Loucy (cell line): Measurements from ENCODE around the gene C22orf23.
A peak's percentile ranks its signal among the peaks of the same experiment; 100 is the strongest.

ENCODE experiments used
- H2AFZ ChIP-seq: fragments of 200-600 bp; sonication (generic); 2 replicates; pipeline ENCODE4 v1.6.0; 2016; ENCODE audit warnings: antibody characterized with exemption, mild to moderate bottlenecking, low read length, moderate library complexity
- H3F3A ChIP-seq: fragments of 200-600 bp; 2 replicates; pipeline ENCODE4 v1.6.0; 2016; ENCODE audit warnings: antibody characterized with exemption, low read depth, mild to moderate bottlenecking
- H3K27me3 ChIP-seq: fragments of 200-600 bp; sonication (generic); 2 replicates; pipeline ENCODE4 v1.6.1; 2014; ENCODE audit warnings: low read length, mild to moderate bottlenecking; ENCODE audit not compliant: insufficient read depth, poor library complexity, severe bottlenecking
- H3K36me3 ChIP-seq: fragments of 200-600 bp; sonication (generic); 2 replicates; pipeline ENCODE4 v1.6.1; 2016; ENCODE audit warnings: low read length; ENCODE audit not compliant: insufficient read depth
- H3K4me1 ChIP-seq: fragments of 200-600 bp; sonication (generic); 2 replicates; pipeline ENCODE4 v1.5.1; 2014; ENCODE audit warnings: low read length, mild to moderate bottlenecking; ENCODE audit not compliant: insufficient read depth, poor library complexity, severe bottlenecking
- H3K4me2 ChIP-seq: fragments of 200-600 bp; sonication (generic); 2 replicates; pipeline ENCODE4 v1.6.0; 2014; ENCODE audit warnings: antibody characterized with exemption, low read length, low read depth, mild to moderate bottlenecking; ENCODE audit not compliant: poor library complexity, severe bottlenecking
- H3K4me3 ChIP-seq: fragments of 200-600 bp; sonication (generic); 2 replicates; pipeline ENCODE4 v1.5.1; 2014; ENCODE audit warnings: low read length, mild to moderate bottlenecking, mixed read lengths; ENCODE audit not compliant: poor library complexity, severe bottlenecking
- H3K79me2 ChIP-seq: fragments of 200-600 bp; sonication (generic); 2 replicates; pipeline ENCODE4 v1.6.1; 2014; ENCODE audit warnings: low read length; ENCODE audit not compliant: insufficient read depth
- H3K9ac ChIP-seq: fragments of 200-600 bp; sonication (generic); 2 replicates; pipeline ENCODE4 v1.6.0; 2014; ENCODE audit warnings: mild to moderate bottlenecking, low read depth, low read length, moderate library complexity; ENCODE audit not compliant: poor library complexity, severe bottlenecking
- H3K9me2 ChIP-seq: fragments of 200-600 bp; sonication (generic); replicated peaks from 2 replicates; pipeline ENCODE4 v1.6.1; 2016; ENCODE audit warnings: low read depth, low read length, mixed read lengths
- H3K9me3 ChIP-seq: fragments of 200-600 bp; sonication (generic); 2 replicates; pipeline ENCODE4 v1.6.1; 2014; ENCODE audit warnings: mild to moderate bottlenecking, antibody characterized with exemption, low read length, low read depth; ENCODE audit not compliant: insufficient read depth
- H4K20me1 ChIP-seq: fragments of 200-600 bp; sonication (generic); 2 replicates; pipeline ENCODE4 v1.6.0; 2014; ENCODE audit warnings: antibody characterized with exemption, low read length, mild to moderate bottlenecking; ENCODE audit not compliant: insufficient read depth, poor library complexity, severe bottlenecking
- CTCF ChIP-seq: fragments of 200-600 bp; sonication (generic); conservative IDR thresholded peaks from 2 replicates; pipeline ENCODE4 v1.5.1; 2014; ENCODE audit warnings: mild to moderate bottlenecking, antibody characterized with exemption, low read length
- EZH2phosphoT487 ChIP-seq: fragments of 200-600 bp; IDR thresholded peaks from 2 replicates; pipeline ENCODE4 v1.6.1; 2018; ENCODE audit warnings: antibody characterized with exemption, mild to moderate bottlenecking, moderate library complexity, borderline replicate concordance

Gene C22orf23

DNA sequence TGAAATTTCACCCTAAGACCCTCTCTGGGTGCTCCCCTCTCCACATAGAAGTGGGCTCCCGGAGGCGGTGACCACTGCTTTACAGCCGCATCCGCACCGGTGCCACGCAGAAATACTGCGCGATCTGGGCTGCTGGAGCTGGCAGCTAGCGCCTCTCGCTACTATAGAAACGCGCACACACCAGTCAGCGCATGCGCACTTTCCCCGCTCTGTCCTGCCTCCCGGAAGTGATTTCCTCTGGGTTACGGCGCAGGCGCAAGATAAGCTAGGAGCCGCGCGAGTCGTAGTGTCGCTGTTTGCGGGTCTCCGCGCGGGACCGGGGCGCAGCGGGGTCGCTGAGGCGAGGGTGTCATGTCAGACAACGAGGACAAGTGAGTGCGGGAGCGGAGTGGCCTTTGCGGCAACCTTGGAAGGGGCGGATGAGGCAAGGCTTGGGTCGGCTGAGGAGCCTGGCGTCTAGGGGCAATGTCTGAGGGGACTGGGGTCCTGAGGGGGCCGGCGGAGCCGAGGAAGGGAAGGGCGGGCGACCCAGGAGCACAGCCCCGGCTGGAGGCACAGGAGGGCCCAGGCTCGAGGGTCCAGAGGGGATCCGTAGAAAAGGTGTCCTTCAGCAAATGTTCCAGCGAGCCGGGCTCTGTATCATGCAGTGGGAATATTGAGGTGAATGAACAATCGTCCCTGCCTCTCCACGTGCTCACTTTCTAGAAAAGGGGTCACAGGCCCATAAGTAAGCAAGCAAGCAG is at the start of gene C22orf23, which contains the start of gene POLR2F:
C22orf23 (minus strand) TSS at position 165 of the 743 bp plus-strand sequence. CDS start 452 bp downstream, outside the sequence.
POLR2F (plus strand) TSS at position 263 of the 743 bp plus-strand sequence; CDS start at position 352, 89 bp downstream.
- TF ChIP-seq EZH2phosphoT487 (no peak), CTCF (no peak)
- peak within 1 kb of the TSS; percentile 87 for H3K9ac ChIP-seq
- no peaks in the 10 kb centered on the region for H3K27me3 ChIP-seq
- H3K4me1 ChIP-seq: peaks cover 18% of the 10 kb centered on the region
- no peaks in the 10 kb centered on the region for H3K9me3 ChIP-seq
- peaks cover 26% of the 10 kb centered on the region for H3K79me2 ChIP-seq
- H2AFZ ChIP-seq: peak within 1 kb of the TSS; percentile 90
- H3K4me3 ChIP-seq: peak within 1 kb of the TSS; percentile 85
- H3F3A ChIP-seq: no peaks in the 10 kb centered on the region
- H4K20me1 ChIP-seq: peaks cover 7% of the 10 kb centered on the region
- H3K36me3 ChIP-seq: peaks cover 6% of the 10 kb centered on the region; the same call in 1 of the 2 replicates
- H3K4me2 ChIP-seq: peak within 1 kb of the TSS; percentile 87
- no peaks in the 10 kb centered on the region for H3K9me2 ChIP-seq

DNA sequence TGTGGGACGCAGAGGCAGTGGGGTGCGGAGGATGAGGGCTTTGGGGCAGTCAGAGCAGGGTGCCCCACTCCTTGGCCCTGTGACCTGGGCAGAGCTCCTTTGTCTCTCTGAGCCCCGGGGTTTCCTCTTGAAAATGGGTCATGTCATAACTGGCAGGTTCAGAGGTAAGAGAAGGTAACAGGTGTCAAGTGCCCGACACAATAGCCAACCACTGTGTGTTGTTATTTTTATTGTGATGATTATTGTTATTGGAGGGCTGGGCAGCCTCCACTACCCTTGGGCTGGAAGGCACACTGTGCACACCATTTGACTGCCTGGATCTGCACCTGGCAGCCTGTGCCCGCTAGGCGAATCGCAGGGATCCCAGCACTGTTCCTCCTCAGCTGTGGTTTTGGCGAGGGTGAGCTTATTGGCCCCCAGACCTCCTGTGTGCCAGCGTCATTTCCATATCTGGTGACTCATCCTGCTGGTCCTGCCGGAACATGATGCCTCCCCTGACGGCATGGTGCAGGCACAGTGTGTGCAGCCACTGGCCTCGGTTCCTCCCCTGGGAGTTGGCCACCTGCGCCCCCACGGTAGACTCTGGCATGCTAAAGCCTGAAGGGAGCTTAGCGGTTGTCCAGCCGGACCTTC is 46.4 kb upstream of the C22orf23 start:
- Histone ChIP-seq H3K4me2 (no peak overlapping the region), H4K20me1 (no peaks in the 10 kb centered on the region), H3K9me2 (no peaks in the 10 kb centered on the region), H3F3A (no peaks in the 10 kb centered on the region), H3K4me1 (peaks cover 36% of the 10 kb centered on the region), H3K79me2 (no peaks in the 10 kb centered on the region), H3K27me3 (no peaks in the 10 kb centered on the region), H3K4me3 (no peak overlapping the region), H2AFZ (no peak overlapping the region), H3K9me3 (no peaks in the 10 kb centered on the region), H3K9ac (no peak overlapping the region), H3K36me3 (no peaks in the 10 kb centered on the region)
- TF ChIP-seq CTCF (no peak), EZH2phosphoT487 (no peak)

- Histone ChIP-seq H3K9me2 (no peaks in the 10 kb centered on the region), H3K79me2 (no peaks in the 10 kb centered on the region), H3K9ac (no peak overlapping the region), H3K4me2 (no peak overlapping the region), H3K9me3 (no peaks in the 10 kb centered on the region), H3K27me3 (no peaks in the 10 kb centered on the region), H4K20me1 (no peaks in the 10 kb centered on the region), H3K4me3 (no peak overlapping the region), H3K4me1 (peaks cover 34% of the 10 kb centered on the region), H2AFZ (no peak overlapping the region), H3K36me3 (no peaks in the 10 kb centered on the region), H3F3A (no peaks in the 10 kb centered on the region; the same call in 1 of the 2 replicates)
- TF ChIP-seq CTCF (no peak), EZH2phosphoT487 (no peak)
Measured at GRCh38 chr22:37999236-37999635, 45.8 kb upstream of the C22orf23 start.
